ENCODE measurements around the gene ARPC3.
"Not testable (repeated sequence)": the region's sequence is repeated elsewhere in the genome, so short reads cannot be mapped to it uniquely, and the experiment has no call there.

The ARPC3 gene

GRCh38 chr12:110410086-110410485 is 40.1 kb downstream of the ARPC3 start:
- not testable (repeated sequence) for DNase-seq

- not testable (repeated sequence) for DNase-seq
These were observed 44.9 kb downstream of the ARPC3 start for GRCh38 chr12:110405126-110405662.

- peak; percentile 67 for DNase-seq
These were observed 46.0 kb downstream of the ARPC3 start for GRCh38 chr12:110403976-110404682.

- peak; percentile 79 for DNase-seq
These were observed 46.8 kb downstream of the ARPC3 start, which contains the start of gene ANAPC7 for GRCh38 chr12:110403146-110403975. Gene ANAPC7 (minus strand): TSS chr12:110403708. CDS start chr12:110403627, 81 bp downstream.

Measured in NCI-H1694 (cell line).